ENCODE measurements around the gene MACF1. TPM values are rescaled to one million over a fixed set of nuclear protein-coding genes. Genes with fewer than 3 reads are reported as not detected.

Gene MACF1
- total and polyA plus RNA-seq, 2 experiments from 2014 or later: 80.4 to 261 TPM

GRCh38 chr1:39346872-39347271, 142.4 kb downstream of the MACF1 start:
- DNase-seq (ENCODE audit: low read depth in 1 of 2, low spot score in 1 of 2): no peak
- no peak for TF ChIP-seq CTCF (IDR thresholded peaks at IDR 0.05; ENCODE audit: low read depth, low read length)

GRCh38 chr1:39348278-39348677, 143.8 kb downstream of the MACF1 start:
- Histone ChIP-seq H3K4me3 (no peak overlapping the region), H3K27ac (no peak overlapping the region), H3K36me3 (peaks cover 84% of the 10 kb centered on the region), H3K27me3 (no peaks in the 10 kb centered on the region), H3K9me3 (ENCODE audit: low read depth) (no peaks in the 10 kb centered on the region), H3K4me1 (ENCODE audit: low read depth) (no peaks in the 10 kb centered on the region)
- DNase-seq (ENCODE audit: low read depth in 1 of 2, low spot score in 1 of 2): no peak
- TF ChIP-seq CTCF (IDR thresholded peaks at IDR 0.05; ENCODE audit: low read depth, low read length): no peak

More at GRCh38 chr1:39346872-39347271, 142.4 kb downstream of the MACF1 start:
- Histone ChIP-seq H3K27ac (no peak overlapping the region), H3K4me3 (no peak overlapping the region), H3K36me3 (peaks cover 79% of the 10 kb centered on the region), H3K4me1 (ENCODE audit: low read depth) (no peaks in the 10 kb centered on the region), H3K27me3 (no peaks in the 10 kb centered on the region), H3K9me3 (ENCODE audit: low read depth) (no peaks in the 10 kb centered on the region)

- H3K27ac ChIP-seq: no peak overlapping the region
- DNase-seq (ENCODE audit: low read depth in 1 of 2, low spot score in 1 of 2): no peak
Observed at GRCh38 chr1:39352881-39353280, 148.4 kb downstream of the MACF1 start.

GRCh38 chr1:39354572-39354971, 150.1 kb downstream of the MACF1 start:
- no peak for TF ChIP-seq CTCF (IDR thresholded peaks at IDR 0.05; ENCODE audit: low read depth, low read length)
- no peaks in the 10 kb centered on the region for H3K27me3 ChIP-seq
- H3K27ac ChIP-seq: no peak overlapping the region
- no peaks in the 10 kb centered on the region for H3K9me3 ChIP-seq (ENCODE audit: low read depth)
- H3K4me3 ChIP-seq: no peak overlapping the region
- no peak for DNase-seq (ENCODE audit: low read depth in 1 of 2, low spot score in 1 of 2)
- no peaks in the 10 kb centered on the region for H3K4me1 ChIP-seq (ENCODE audit: low read depth)
- peaks cover 94% of the 10 kb centered on the region for H3K36me3 ChIP-seq

More at GRCh38 chr1:39352881-39353280, 148.4 kb downstream of the MACF1 start:
- Histone ChIP-seq H3K4me1 (ENCODE audit: low read depth) (no peaks in the 10 kb centered on the region), H3K27me3 (no peaks in the 10 kb centered on the region), H3K4me3 (no peak overlapping the region), H3K36me3 (peaks cover 94% of the 10 kb centered on the region), H3K9me3 (ENCODE audit: low read depth) (no peaks in the 10 kb centered on the region)
- no peak for TF ChIP-seq CTCF (IDR thresholded peaks at IDR 0.05; ENCODE audit: low read depth, low read length)

- DNase-seq (ENCODE audit: low read depth in 1 of 2, low spot score in 1 of 2): no peak
- Histone ChIP-seq H3K4me1 (ENCODE audit: low read depth) (no peaks in the 10 kb centered on the region), H3K4me3 (no peak overlapping the region), H3K27me3 (no peaks in the 10 kb centered on the region), H3K36me3 (peaks cover 93% of the 10 kb centered on the region), H3K9me3 (ENCODE audit: low read depth) (no peaks in the 10 kb centered on the region), H3K27ac (no peak overlapping the region)
- TF ChIP-seq CTCF (IDR thresholded peaks at IDR 0.05; ENCODE audit: low read depth, low read length): no peak
Observed at GRCh38 chr1:39358491-39358890, 154.0 kb downstream of the MACF1 start.

Data from cardiac muscle cell (in vitro differentiated cells and primary cell).